ENCODE measurements around the gene HES7.

DNA sequence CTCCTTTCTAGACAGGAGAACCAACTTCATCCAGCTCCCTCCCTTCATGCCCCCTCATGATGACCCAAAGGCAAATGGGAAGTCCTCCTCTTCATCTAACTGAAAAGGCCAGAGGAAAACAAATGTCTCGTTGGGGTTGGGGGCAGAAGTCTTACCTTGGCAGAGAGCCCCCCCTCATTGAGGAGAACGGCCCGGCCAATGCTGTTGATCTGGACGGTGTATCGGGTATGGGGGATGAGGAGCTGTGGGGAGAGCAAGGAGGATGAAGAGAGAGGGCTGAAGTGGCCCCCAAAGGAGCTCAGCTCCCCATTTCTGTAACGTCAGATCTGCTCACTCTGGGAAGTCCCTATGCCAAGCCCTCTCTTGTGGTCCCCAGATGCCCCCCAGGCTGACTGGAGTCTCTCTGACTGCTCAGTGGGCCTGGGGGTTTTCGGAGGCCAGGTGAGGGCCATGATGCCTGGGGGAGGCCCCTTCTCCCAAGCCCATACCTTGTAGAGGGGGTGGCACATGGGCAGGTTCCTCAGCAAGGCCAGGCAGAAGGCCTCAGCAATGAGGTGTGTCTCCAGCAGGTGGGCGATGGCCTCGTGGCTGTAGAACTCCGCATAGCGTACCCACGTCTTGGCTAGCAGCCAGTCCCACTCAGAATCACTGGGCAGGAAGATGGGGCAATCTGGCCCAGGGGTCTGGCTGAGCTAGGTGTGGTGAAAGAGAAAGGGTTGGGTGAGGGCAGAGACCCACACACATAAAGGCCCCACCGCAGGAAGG lies 47.2 kb downstream of the HES7 start:
- TF ChIP-seq, protein P1, sequence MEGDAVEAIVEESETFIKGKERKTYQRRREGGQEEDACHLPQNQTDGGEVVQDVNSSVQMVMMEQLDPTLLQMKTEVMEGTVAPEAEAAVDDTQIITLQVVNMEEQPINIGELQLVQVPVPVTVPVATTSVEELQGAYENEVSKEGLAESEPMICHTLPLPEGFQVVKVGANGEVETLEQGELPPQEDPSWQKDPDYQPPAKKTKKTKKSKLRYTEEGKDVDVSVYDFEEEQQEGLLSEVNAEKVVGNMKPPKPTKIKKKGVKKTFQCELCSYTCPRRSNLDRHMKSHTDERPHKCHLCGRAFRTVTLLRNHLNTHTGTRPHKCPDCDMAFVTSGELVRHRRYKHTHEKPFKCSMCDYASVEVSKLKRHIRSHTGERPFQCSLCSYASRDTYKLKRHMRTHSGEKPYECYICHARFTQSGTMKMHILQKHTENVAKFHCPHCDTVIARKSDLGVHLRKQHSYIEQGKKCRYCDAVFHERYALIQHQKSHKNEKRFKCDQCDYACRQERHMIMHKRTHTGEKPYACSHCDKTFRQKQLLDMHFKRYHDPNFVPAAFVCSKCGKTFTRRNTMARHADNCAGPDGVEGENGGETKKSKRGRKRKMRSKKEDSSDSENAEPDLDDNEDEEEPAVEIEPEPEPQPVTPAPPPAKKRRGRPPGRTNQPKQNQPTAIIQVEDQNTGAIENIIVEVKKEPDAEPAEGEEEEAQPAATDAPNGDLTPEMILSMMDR (IDR thresholded peaks at IDR 0.05): no peak
- TF ChIP-seq TAF1 (IDR thresholded peaks at IDR 0.05; ENCODE audit: borderline replicate concordance, low read depth, low read length): no peak
- TF ChIP-seq REST (IDR thresholded peaks at IDR 0.05; ENCODE audit: low read depth, low read length): no peak
- no peak for TF ChIP-seq USF1 (IDR thresholded peaks at IDR 0.05; ENCODE audit: borderline replicate concordance, low read depth)
- TF ChIP-seq FOSL2 (IDR thresholded peaks at IDR 0.05; ENCODE audit: borderline replicate concordance, low read depth): no peak
- no peak for TF ChIP-seq USF2 (IDR thresholded peaks at IDR 0.05; ENCODE audit: borderline replicate concordance, low read depth, low read length)
- no peak for TF ChIP-seq RAD21 (IDR thresholded peaks at IDR 0.05; ENCODE audit: low read length)
- TF ChIP-seq, protein P2, sequence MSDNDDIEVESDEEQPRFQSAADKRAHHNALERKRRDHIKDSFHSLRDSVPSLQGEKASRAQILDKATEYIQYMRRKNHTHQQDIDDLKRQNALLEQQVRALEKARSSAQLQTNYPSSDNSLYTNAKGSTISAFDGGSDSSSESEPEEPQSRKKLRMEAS (IDR thresholded peaks at IDR 0.05; ENCODE audit: low read depth): no peak
- no peak for TF ChIP-seq EP300 (IDR thresholded peaks at IDR 0.05; ENCODE audit: borderline replicate concordance in 1 of 2, low read depth in 1 of 2, low read length in 1 of 2)

All from SK-N-SH (cell line).